Right lobe of liver (tissue), 6 donors: ENCODE measurements around the gene TEX261. TPM values are rescaled to one million over a fixed set of nuclear protein-coding genes. Genes with fewer than 3 reads are reported as not detected.
A peak's percentile ranks its signal among the peaks of the same experiment; 100 is the strongest.

Experiments used
- ATAC-seq, 4 donors: fragments of 200-7000 bp; cut with Tn5 transposase; one replicate each; pipeline ENCODE4 v1.9.1; 2020; ENCODE audit warnings: mild to moderate bottlenecking in 4 of 4, moderate library complexity in 4 of 4
- DNase-seq, 3 donors: peaks; one replicate each; pipeline ENCODE4 v3.0.0-alpha.2; 2020
- H3K27ac ChIP-seq, 3 donors: fragments of 200-600 bp; one replicate each; pipeline ENCODE4 v1.8.0; 2022
- H3K27me3 ChIP-seq, 2 donors: fragments of 200-600 bp; one replicate each; pipeline ENCODE4 v1.8.0; 2022
- H3K36me3 ChIP-seq, 4 donors: fragments of 200-600 bp; sonication (generic) in 1 of 4; one replicate each; pipeline versions ENCODE4 v1.5.1 to v1.8.0; 2017 to 2022; ENCODE audit warnings: control low read depth in 1 of 4
- H3K4me1 ChIP-seq, 4 donors: fragments of 200-600 bp; sonication (generic) in 1 of 4; one replicate each; pipeline versions ENCODE4 v1.5.1 to v1.8.0; 2017 to 2022; ENCODE audit warnings: control low read depth in 1 of 4
- H3K4me3 ChIP-seq, 3 donors: fragments of 200-600 bp; one replicate each; pipeline ENCODE4 v1.8.0; 2022
- H3K9me3 ChIP-seq, 4 donors: fragments of 200-600 bp; sonication (generic) in 1 of 4; one replicate each; pipeline versions ENCODE4 v1.5.1 to v1.8.0; 2017 to 2022; ENCODE audit warnings: control low read depth in 1 of 4
- POLR2A ChIP-seq: fragments of 450-650 bp; IDR thresholded peaks from one replicate; pipeline ENCODE4 v1.6.1; 2017; ENCODE audit warnings: antibody characterized with exemption, mild to moderate bottlenecking
- WGBS: methylation state at CpG from one replicate; pipeline ENCODE4 v1.1.6; 2018; ENCODE audit warnings: low coverage, low lambda C conversion rate; ENCODE audit not compliant: insufficient coverage; ENCODE audit errors: missing lambda C conversion rate; 5-methylcytosine and 5-hydroxymethylcytosine counted together
- intact Hi-C, 2 donors: fragments of 100-400 bp; cut with DNase I; formaldehyde crosslinking; loops; one replicate each; pipeline versions ENCODE4 v1.11.2 to v1.14.1; 2022
- total RNA-seq, 6 experiments: library from RNA; depleted of rRNA in 2 of 6; stranded (reverse); fragments of >200 nt in 2 of 6; fragmentation: NEBNext Ultra II Directional in 3 of 6; extraction: Animal tissue kit (Norgen Biotek cat#: 25700) in 3 of 6; gene quantifications; one replicate each; pipeline versions ENCODE4 v1.1.0 to v1.2.4, GENCODE V29; 2016 to 2023
- TF ChIP-seq, protein P1 (sequence below), 4 donors: fragments of 200-600 bp in 3 of 4; fragments of 450-650 bp in 1 of 4; IDR thresholded peaks; one replicate each; pipeline versions ENCODE4 v1.5.1 to v1.8.0; 2016 to 2022; ENCODE audit warnings: antibody characterized with exemption in 4 of 4, mild to moderate bottlenecking in 2 of 4
- donor health status: DM: no; HTN: yes; CAD: no.
- donor health status: DM: no; HTN: no; CAD: no.
- donor health status: DM: no; HTN: no; CAD: no.
- donor health status: DM: no; HTN: yes; CAD: no.
- donor health status: DM: no; HTN: yes; CAD: no.

TEX261 gene
- total RNA-seq, 6 experiments from 2014 or later = 26.5 to 33.2 (median 27.1) TPM

DNA sequence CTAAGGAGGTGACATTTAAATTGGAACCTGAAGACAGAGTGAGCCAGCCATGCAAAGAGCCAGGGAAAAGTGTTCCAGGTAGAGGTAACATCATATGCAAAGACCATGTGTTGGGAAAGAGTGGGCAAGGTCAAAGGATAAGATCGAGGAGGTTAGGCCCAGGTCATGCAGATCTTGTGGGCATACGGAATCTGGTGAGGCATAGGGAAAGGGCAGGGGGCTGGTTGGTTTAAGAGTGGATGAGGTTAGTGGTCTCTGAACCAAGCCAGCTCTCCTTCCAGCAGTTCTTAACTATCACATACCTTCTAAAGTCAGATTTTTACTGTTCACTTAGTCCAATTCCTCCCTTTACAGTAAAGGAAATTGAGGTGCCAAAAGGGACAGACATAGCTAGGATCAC, 13.3 kb downstream of the TEX261 start:
- ATAC-seq (no peak), DNase-seq (peak in 1 of 3 donors; percentile 38)
- Histone ChIP-seq H3K9me3 (no peaks in the 10 kb centered on the region), H3K4me3 (no peak overlapping the region), H3K4me1 (peaks cover 0 to 11% (median 5%) of the 10 kb centered on the region in 4 donors), H3K36me3 (peaks cover 0 to 4% (median 0%) of the 10 kb centered on the region in 4 donors), H3K27me3 (no peaks in the 10 kb centered on the region), H3K27ac (no peak overlapping the region)
- no peak for TF ChIP-seq POLR2A
- TF ChIP-seq, protein P1, sequence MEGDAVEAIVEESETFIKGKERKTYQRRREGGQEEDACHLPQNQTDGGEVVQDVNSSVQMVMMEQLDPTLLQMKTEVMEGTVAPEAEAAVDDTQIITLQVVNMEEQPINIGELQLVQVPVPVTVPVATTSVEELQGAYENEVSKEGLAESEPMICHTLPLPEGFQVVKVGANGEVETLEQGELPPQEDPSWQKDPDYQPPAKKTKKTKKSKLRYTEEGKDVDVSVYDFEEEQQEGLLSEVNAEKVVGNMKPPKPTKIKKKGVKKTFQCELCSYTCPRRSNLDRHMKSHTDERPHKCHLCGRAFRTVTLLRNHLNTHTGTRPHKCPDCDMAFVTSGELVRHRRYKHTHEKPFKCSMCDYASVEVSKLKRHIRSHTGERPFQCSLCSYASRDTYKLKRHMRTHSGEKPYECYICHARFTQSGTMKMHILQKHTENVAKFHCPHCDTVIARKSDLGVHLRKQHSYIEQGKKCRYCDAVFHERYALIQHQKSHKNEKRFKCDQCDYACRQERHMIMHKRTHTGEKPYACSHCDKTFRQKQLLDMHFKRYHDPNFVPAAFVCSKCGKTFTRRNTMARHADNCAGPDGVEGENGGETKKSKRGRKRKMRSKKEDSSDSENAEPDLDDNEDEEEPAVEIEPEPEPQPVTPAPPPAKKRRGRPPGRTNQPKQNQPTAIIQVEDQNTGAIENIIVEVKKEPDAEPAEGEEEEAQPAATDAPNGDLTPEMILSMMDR (IDR thresholded peaks at IDR 0.05) = no peak
- intact Hi-C loops = no loop called here
- WGBS = 33% methylated on average over 2 of the region's 2 CpGs

DNA sequence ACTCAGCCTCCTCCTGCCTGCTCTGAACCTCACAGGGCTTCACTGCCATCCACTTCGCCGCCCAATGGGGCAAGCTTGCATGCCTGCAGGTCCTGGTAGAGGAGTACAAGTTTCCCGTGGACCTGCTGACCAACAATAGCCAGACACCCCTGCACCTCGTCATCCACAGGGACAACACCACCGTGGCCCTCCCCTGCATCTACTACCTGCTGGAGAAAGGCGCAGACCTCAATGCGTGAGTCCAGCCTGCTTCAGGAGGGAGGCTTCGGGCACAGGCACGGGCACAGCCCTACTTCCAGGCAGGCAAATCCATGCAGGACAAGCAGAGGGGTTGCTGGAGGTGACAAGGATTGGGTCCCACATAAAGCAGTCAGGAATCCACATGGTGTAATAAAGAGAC, 15.0 kb downstream of the TEX261 start:
- Histone ChIP-seq H3K4me3 (no peak overlapping the region), H3K4me1 (peaks cover 0 to 11% (median 5%) of the 10 kb centered on the region in 4 donors), H3K27ac (no peak overlapping the region), H3K9me3 (no peaks in the 10 kb centered on the region), H3K36me3 (no peaks in the 10 kb centered on the region), H3K27me3 (no peaks in the 10 kb centered on the region)
- no peak for ATAC-seq
- intact Hi-C loops = no loop called here
- WGBS = 90% methylated on average over 2 of the region's 9 CpGs
- DNase-seq = peak in 1 of 3 donors; percentile 37
- TF ChIP-seq, protein P1 (IDR thresholded peaks at IDR 0.05) = no peak
- no peak for TF ChIP-seq POLR2A

DNA sequence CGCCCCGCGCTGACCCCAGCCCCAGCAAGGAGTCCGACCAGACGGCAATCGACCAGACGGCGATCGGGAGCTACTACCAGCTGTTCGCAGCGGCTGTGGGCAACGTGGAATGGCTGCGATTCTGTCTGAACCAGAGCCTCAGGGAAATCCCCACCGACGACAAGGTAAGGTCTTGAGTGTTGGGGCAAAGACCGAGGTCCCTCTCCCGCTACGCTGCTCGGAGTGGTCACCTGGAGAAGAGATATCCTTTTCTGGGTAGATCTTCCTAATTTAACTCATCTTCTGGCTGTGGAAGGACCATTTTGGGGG, 15.5 kb downstream of the TEX261 start:
- Histone ChIP-seq H3K9me3 (no peaks in the 10 kb centered on the region), H3K4me3 (peak overlapping the region; percentile 48 to 61 (median 57)), H3K27ac (peak overlapping the region in 1 of 3 donors; percentile 7), H3K4me1 (peaks cover 0 to 11% (median 5%) of the 10 kb centered on the region in 4 donors), H3K27me3 (no peaks in the 10 kb centered on the region), H3K36me3 (no peaks in the 10 kb centered on the region)
- no peak for TF ChIP-seq POLR2A
- TF ChIP-seq, protein P1 (IDR thresholded peaks at IDR 0.05) = no peak
- DNase-seq (no peak), ATAC-seq (no peak)
- WGBS = 82% methylated on average over 4 of the region's 19 CpGs
- intact Hi-C loops = no loop called here

DNA sequence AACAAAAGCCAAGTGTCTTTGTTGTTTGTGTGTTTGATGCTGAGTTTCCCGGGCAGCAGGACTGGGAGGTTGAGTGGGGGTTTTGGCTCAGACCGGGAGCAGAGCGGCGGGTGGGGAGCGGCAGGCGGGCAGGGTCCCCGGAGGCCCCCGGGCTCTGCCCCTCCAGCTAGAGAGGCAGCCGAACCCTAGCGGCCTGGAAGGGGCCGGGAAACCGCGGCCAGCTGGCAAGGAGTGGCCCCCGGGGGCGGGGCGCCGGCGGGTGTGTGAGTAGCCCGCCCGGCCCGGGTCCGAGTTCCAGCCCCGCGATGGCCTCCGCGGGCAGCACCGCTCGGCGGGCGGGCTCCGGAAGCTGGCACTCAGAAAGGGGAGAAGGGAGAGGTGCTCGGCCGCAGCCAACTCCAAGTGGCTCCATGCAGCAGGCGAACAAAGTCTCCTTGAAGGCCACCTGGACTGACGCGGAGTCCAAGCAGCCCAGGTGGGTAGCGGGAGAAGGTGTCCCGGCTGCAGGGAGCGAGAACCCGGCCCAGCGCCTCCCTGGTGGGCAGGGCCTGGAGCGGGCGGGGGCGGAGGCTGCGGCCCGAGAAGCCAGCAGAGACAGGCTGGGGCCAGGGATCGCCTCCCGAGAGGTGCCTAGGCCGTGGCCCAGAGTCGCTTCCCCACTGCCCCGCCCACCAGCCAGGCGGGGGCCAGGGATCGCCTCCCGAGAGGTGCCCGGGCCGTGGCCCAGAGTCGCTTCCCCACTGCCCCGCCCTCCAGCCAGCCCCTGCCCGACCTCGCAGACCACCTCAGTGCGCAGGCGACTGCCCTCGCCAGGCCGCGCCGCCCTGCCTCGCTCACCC, 16.1 kb downstream of the TEX261 start, which contains the start of gene ANKRD53:
TSS of gene ANKRD53 (plus strand) at position 290 of the 839 bp plus-strand sequence. CDS start at position 306, 16 bp downstream.
- intact Hi-C loops = no loop called here
- DNase-seq = peak; percentile 70 to 75 (median 73)
- Histone ChIP-seq H3K4me1 (peaks cover 0 to 11% (median 5%) of the 10 kb centered on the region in 4 donors), H3K27ac (peak within 1 kb of the TSS; percentile 24 to 71 (median 65)), H3K9me3 (no peaks in the 10 kb centered on the region), H3K36me3 (no peaks in the 10 kb centered on the region), H3K27me3 (no peaks in the 10 kb centered on the region), H3K4me3 (peak within 1 kb of the TSS; percentile 57 to 62 (median 61))
- TF ChIP-seq, protein P1 (IDR thresholded peaks at IDR 0.05) = no peak
- TF ChIP-seq POLR2A = no peak
- ATAC-seq = peak; percentile 85 to 92 (median 86)
- 1% methylated on average over 13 of the region's 67 CpGs for WGBS
